Stimulated activated CD8-positive, alpha-beta memory T cell treated with anti-CD3 and anti-CD28 coated beads, Interleukin-7, amount 100 ng/mL, for 48 hours (primary cell): Measurements from ENCODE around the gene NCAPG2.

ENCODE experiments used
- DNase-seq, 2 donors: peaks; one replicate each; pipeline ENCODE4 v3.0.0-alpha.2; 2020; ENCODE audit warnings: low read depth in 1 of 2; ENCODE audit errors: extremely low read depth in 1 of 2

Gene NCAPG2

GRCh38 chr7:158704524-158705233 is at the start of gene NCAPG2:
TSS of gene NCAPG2 (minus strand) at chr7:158704804. CDS start at chr7:158701899, 2,905 bp downstream.
- peak; percentile 92 to 95 for DNase-seq

GRCh38 chr7:158753900-158754299 is 49.3 kb upstream of the NCAPG2 start:
- DNase-seq: no peak

- DNase-seq: no peak
Observed at GRCh38 chr7:158751751-158752150, 47.1 kb upstream of the NCAPG2 start.

- DNase-seq: no peak
Observed at GRCh38 chr7:158751199-158751598, 46.6 kb upstream of the NCAPG2 start.

- DNase-seq: no peak
Observed at GRCh38 chr7:158750702-158751101, 46.1 kb upstream of the NCAPG2 start.

GRCh38 chr7:158749396-158749795 is 44.8 kb upstream of the NCAPG2 start:
- no peak for DNase-seq

- DNase-seq: no peak
Observed at GRCh38 chr7:158748335-158748734, 43.7 kb upstream of the NCAPG2 start.

- no peak for DNase-seq
Observed at GRCh38 chr7:158747408-158747807, 42.8 kb upstream of the NCAPG2 start.

GRCh38 chr7:158746957-158747356 is 42.4 kb upstream of the NCAPG2 start:
- DNase-seq: no peak

GRCh38 chr7:158745057-158745715 is 40.6 kb upstream of the NCAPG2 start:
- DNase-seq: no peak

GRCh38 chr7:158744070-158744469 is 39.5 kb upstream of the NCAPG2 start:
- no peak for DNase-seq

- no peak for DNase-seq
Observed at GRCh38 chr7:158743219-158743618, 38.6 kb upstream of the NCAPG2 start.

GRCh38 chr7:158742065-158742821 is 37.6 kb upstream of the NCAPG2 start:
- no peak for DNase-seq

- no peak for DNase-seq
Observed at GRCh38 chr7:158741294-158741666, 36.7 kb upstream of the NCAPG2 start.

GRCh38 chr7:158740657-158741293 is 36.2 kb upstream of the NCAPG2 start:
- no peak for DNase-seq

GRCh38 chr7:158740013-158740656 is 35.5 kb upstream of the NCAPG2 start:
- no peak for DNase-seq

GRCh38 chr7:158738841-158739240 is 34.2 kb upstream of the NCAPG2 start:
- DNase-seq: no peak

GRCh38 chr7:158737064-158737695 is 32.6 kb upstream of the NCAPG2 start:
- DNase-seq: no peak

- DNase-seq: no peak
Observed at GRCh38 chr7:158735935-158736334, 31.3 kb upstream of the NCAPG2 start.

GRCh38 chr7:158734861-158735260 is 30.3 kb upstream of the NCAPG2 start:
- DNase-seq: no peak
